HepG2 (cell line): ENCODE results near the gene DDAH2. TPM values are rescaled to one million over a fixed set of nuclear protein-coding genes. Genes with fewer than 3 reads are reported as not detected.

Experiments
- ARNT2 ChIP-seq: sonication (generic); formaldehyde crosslinking; IDR thresholded peaks from 2 replicates; pipeline ENCODE4 v1.8.0; 2022; ENCODE audit warnings: mild to moderate bottlenecking, low read depth, missing genetic modification reagents, moderate library complexity
- HNF4G ChIP-seq, 2 experiments: sonication (generic) in 1 of 2; formaldehyde crosslinking in 1 of 2; IDR thresholded peaks; 2 replicates each; pipeline versions ENCODE4 v1.4.0 to v1.6.1; 2011 to 2020; ENCODE audit warnings: borderline replicate concordance in 2 of 2, low read depth in 2 of 2, mild to moderate bottlenecking in 2 of 2, low read length in 1 of 2, missing genetic modification reagents in 1 of 2, moderate library complexity in 1 of 2
- HNRNPL ChIP-seq: fragments of 200-400 bp; formaldehyde crosslinking; IDR thresholded peaks from 2 replicates; pipeline ENCODE4 v1.6.1; 2017; ENCODE audit warnings: mild to moderate bottlenecking, low read depth, low read length
- NR2F1 ChIP-seq, 2 experiments: fragments of 450-650 bp in 1 of 2; formaldehyde crosslinking in 1 of 2; IDR thresholded peaks; 2 replicates each; pipeline versions ENCODE4 v1.5.0 to v1.6.1; 2016 to 2020; ENCODE audit warnings: mild to moderate bottlenecking in 1 of 2, missing compliant biosample characterization in 1 of 2, missing genetic modification reagents in 1 of 2, moderate library complexity in 1 of 2
- SOX6 ChIP-seq, 2 experiments: fragments of 450-650 bp in 1 of 2; sonication (generic) in 1 of 2; formaldehyde crosslinking in 1 of 2; IDR thresholded peaks; 2 replicates each; pipeline versions ENCODE4 v1.4.0 to v1.6.1; 2017 to 2020; ENCODE audit warnings: antibody characterized with exemption in 1 of 2, mild to moderate bottlenecking in 1 of 2, missing genetic modification reagents in 1 of 2
- TBX2 ChIP-seq: sonication (generic); formaldehyde crosslinking; IDR thresholded peaks from 2 replicates; pipeline ENCODE4 v1.5.0; 2020; ENCODE audit warnings: missing genetic modification reagents, mild to moderate bottlenecking, borderline replicate concordance
- TCF7 ChIP-seq: sonication (generic); IDR thresholded peaks from 2 replicates; pipeline ENCODE4 v1.6.1; 2016; ENCODE audit warnings: antibody characterized with exemption, low read depth
- ZBTB42 ChIP-seq: sonication (generic); formaldehyde crosslinking; IDR thresholded peaks from 2 replicates; pipeline ENCODE4 v1.5.0; 2020; ENCODE audit warnings: mild to moderate bottlenecking, missing genetic modification reagents
- ZBTB7A ChIP-seq: sonication (generic); formaldehyde crosslinking; IDR thresholded peaks from 2 replicates; pipeline ENCODE4 v1.8.0; 2022; ENCODE audit warnings: mild to moderate bottlenecking, missing genetic modification reagents
- ZNF343 ChIP-seq: sonication (generic); formaldehyde crosslinking; IDR thresholded peaks from 2 replicates; pipeline ENCODE4 v1.4.0; 2020; ENCODE audit warnings: mild to moderate bottlenecking, missing genetic modification reagents
- ZNF572 ChIP-seq: sonication (generic); formaldehyde crosslinking; IDR thresholded peaks from 2 replicates; pipeline ENCODE4 v1.5.1; 2020; ENCODE audit warnings: mild to moderate bottlenecking, missing genetic modification reagents
- ZNF781 ChIP-seq: sonication (generic); formaldehyde crosslinking; IDR thresholded peaks from 2 replicates; pipeline ENCODE4 v1.5.1; 2020; ENCODE audit warnings: borderline replicate concordance, mild to moderate bottlenecking, missing genetic modification reagents; ENCODE audit errors: not compliant biosample characterization
- polyA plus RNA-seq, 8 experiments: library from polyadenylated mRNA; depleted of rRNA in 3 of 8; stranded (reverse) in 7 of 8; unstranded in 1 of 8; fragments of >200 nt; fragmentation: Illumina TruSeq in 4 of 8; extraction: Trizol in 4 of 8; gene quantifications; 2 replicates each; pipeline versions ENCODE4 v1.2.1 to v1.2.3, GENCODE V29; 2011 to 2016; ENCODE audit warnings: low read depth in 4 of 8, missing spikeins in 1 of 8, mixed read lengths in 1 of 8; ENCODE audit not compliant: insufficient read depth in 1 of 8
- total RNA-seq, 5 experiments: library from RNA; depleted of rRNA; stranded (reverse); fragments of >200 nt; fragmentation: Illumina TruSeq; extraction: Trizol; gene quantifications; 2 replicates each; pipeline ENCODE4 v1.2.3, GENCODE V29; 2016; ENCODE audit warnings: low read depth in 1 of 5
- TF ChIP-seq, protein P1 (sequence below): IDR thresholded peaks from 2 replicates; pipeline ENCODE4 v1.4.0; 2020; ENCODE audit warnings: mild to moderate bottlenecking, missing genetic modification reagents
- TF ChIP-seq, protein P2 (sequence below): sonication (generic); formaldehyde crosslinking; IDR thresholded peaks from 2 replicates; pipeline ENCODE4 v1.4.0; 2020; ENCODE audit warnings: missing genetic modification reagents
- TF ChIP-seq, protein P3 (sequence below): sonication (generic); formaldehyde crosslinking; IDR thresholded peaks from 2 replicates; pipeline ENCODE4 v1.5.1; 2020; ENCODE audit warnings: mild to moderate bottlenecking, moderate library complexity, missing genetic modification reagents
- TF ChIP-seq, protein P4 (sequence below): sonication (generic); formaldehyde crosslinking; IDR thresholded peaks from 2 replicates; pipeline ENCODE4 v1.8.1; 2023; ENCODE audit warnings: mild to moderate bottlenecking, missing genetic modification reagents

DDAH2 gene
- total and polyA plus RNA-seq, 2 of the 13 experiments (the other 11 are each of a cell fraction or from before 2014, with no cell fraction given): 16.4 to 21.1 TPM

DNA sequence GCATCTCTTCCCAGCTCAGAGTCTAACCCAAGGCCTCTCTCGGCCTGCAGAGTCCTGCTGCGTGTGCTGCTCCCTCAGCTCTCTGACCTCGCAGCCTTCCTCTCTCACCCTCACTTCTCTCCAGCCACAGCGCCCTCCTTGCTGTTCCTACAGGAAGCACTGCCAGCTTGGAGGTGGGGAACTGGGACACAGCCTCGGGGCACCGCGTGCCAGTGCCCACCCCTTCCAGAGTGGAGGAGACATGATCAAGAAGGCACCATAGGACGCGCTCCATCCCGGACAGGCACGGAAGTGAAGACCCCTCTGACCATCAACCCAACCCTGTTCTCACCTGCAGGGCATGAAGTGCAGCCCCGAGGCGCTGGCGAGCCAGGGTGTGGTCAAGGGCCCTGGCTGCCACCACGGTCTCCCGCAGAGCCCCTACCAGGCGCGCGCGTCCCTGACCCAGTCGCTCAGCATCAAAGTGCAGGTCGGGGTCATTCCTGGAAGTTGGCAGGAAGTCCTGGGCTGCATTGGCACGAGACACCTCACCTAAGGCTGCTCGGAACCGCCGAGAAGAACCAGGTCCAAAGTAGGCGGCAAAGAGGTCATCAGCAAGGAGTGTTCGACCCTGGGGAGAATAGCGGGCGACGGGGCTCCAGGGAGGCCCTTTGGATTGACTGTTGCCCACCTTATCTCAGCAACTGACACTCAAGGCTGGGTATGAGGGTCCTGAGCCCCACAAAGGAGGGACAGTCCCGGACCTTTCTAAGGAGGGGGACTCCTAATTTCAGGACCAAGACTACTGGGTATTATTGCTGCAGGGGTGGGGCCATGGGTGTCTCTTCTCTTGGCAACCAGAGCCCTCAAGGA, 46.8 kb upstream of the DDAH2 start (continued):
- no peak for TF ChIP-seq ZBTB42 (CRISPR knock-in tag)
- peak; percentile 88; the same call in 1 of the 2 replicates for TF ChIP-seq ZNF572 (CRISPR knock-in tag)
- TF ChIP-seq ARNT2 (CRISPR knock-in tag): 0 out of 2 replicates have a peak, but pooled peaks have one; percentile 49
- TF ChIP-seq HNF4G (IDR thresholded peaks at IDR 0.05; ENCODE audit: borderline replicate concordance, low read depth, low read length): no peak
- 0 out of 2 replicates have a peak, but pooled peaks have one; percentile 34 for TF ChIP-seq HNF4G (CRISPR knock-in tag; IDR thresholded peaks at IDR 0.05; ENCODE audit: borderline replicate concordance, low read depth)
- TF ChIP-seq, protein P1, sequence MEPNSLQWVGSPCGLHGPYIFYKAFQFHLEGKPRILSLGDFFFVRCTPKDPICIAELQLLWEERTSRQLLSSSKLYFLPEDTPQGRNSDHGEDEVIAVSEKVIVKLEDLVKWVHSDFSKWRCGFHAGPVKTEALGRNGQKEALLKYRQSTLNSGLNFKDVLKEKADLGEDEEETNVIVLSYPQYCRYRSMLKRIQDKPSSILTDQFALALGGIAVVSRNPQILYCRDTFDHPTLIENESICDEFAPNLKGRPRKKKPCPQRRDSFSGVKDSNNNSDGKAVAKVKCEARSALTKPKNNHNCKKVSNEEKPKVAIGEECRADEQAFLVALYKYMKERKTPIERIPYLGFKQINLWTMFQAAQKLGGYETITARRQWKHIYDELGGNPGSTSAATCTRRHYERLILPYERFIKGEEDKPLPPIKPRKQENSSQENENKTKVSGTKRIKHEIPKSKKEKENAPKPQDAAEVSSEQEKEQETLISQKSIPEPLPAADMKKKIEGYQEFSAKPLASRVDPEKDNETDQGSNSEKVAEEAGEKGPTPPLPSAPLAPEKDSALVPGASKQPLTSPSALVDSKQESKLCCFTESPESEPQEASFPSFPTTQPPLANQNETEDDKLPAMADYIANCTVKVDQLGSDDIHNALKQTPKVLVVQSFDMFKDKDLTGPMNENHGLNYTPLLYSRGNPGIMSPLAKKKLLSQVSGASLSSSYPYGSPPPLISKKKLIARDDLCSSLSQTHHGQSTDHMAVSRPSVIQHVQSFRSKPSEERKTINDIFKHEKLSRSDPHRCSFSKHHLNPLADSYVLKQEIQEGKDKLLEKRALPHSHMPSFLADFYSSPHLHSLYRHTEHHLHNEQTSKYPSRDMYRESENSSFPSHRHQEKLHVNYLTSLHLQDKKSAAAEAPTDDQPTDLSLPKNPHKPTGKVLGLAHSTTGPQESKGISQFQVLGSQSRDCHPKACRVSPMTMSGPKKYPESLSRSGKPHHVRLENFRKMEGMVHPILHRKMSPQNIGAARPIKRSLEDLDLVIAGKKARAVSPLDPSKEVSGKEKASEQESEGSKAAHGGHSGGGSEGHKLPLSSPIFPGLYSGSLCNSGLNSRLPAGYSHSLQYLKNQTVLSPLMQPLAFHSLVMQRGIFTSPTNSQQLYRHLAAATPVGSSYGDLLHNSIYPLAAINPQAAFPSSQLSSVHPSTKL: peak; percentile 58
- peak; percentile 56 for TF ChIP-seq ZBTB7A (CRISPR knock-in tag)
- TF ChIP-seq ZNF781 (CRISPR knock-in tag): peak; percentile 40
- TF ChIP-seq NR2F1 (CRISPR knock-in tag; IDR thresholded peaks at IDR 0.05): peak; percentile 25 to 72; a peak in 2 of 4 replicates
- TF ChIP-seq, protein P2, sequence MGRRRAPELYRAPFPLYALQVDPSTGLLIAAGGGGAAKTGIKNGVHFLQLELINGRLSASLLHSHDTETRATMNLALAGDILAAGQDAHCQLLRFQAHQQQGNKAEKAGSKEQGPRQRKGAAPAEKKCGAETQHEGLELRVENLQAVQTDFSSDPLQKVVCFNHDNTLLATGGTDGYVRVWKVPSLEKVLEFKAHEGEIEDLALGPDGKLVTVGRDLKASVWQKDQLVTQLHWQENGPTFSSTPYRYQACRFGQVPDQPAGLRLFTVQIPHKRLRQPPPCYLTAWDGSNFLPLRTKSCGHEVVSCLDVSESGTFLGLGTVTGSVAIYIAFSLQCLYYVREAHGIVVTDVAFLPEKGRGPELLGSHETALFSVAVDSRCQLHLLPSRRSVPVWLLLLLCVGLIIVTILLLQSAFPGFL (CRISPR knock-in tag): no peak
- peak; percentile 36; the same call in 1 of the 2 replicates for TF ChIP-seq TCF7
- TF ChIP-seq, protein P3, sequence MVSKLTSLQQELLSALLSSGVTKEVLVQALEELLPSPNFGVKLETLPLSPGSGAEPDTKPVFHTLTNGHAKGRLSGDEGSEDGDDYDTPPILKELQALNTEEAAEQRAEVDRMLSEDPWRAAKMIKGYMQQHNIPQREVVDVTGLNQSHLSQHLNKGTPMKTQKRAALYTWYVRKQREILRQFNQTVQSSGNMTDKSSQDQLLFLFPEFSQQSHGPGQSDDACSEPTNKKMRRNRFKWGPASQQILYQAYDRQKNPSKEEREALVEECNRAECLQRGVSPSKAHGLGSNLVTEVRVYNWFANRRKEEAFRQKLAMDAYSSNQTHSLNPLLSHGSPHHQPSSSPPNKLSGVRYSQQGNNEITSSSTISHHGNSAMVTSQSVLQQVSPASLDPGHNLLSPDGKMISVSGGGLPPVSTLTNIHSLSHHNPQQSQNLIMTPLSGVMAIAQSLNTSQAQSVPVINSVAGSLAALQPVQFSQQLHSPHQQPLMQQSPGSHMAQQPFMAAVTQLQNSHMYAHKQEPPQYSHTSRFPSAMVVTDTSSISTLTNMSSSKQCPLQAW (CRISPR knock-in tag): peak; percentile 16; the same call in 1 of the 2 replicates
- TF ChIP-seq, protein P4, sequence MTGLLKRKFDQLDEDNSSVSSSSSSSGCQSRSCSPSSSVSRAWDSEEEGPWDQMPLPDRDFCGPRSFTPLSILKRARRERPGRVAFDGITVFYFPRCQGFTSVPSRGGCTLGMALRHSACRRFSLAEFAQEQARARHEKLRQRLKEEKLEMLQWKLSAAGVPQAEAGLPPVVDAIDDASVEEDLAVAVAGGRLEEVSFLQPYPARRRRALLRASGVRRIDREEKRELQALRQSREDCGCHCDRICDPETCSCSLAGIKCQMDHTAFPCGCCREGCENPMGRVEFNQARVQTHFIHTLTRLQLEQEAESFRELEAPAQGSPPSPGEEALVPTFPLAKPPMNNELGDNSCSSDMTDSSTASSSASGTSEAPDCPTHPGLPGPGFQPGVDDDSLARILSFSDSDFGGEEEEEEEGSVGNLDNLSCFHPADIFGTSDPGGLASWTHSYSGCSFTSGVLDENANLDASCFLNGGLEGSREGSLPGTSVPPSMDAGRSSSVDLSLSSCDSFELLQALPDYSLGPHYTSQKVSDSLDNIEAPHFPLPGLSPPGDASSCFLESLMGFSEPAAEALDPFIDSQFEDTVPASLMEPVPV (CRISPR knock-in tag): no peak
- TF ChIP-seq TBX2 (CRISPR knock-in tag): peak; percentile 66
- TF ChIP-seq ZNF343 (CRISPR knock-in tag): 0 out of 2 replicates have a peak, but pooled peaks have one; percentile 6
- TF ChIP-seq SOX6 (IDR thresholded peaks at IDR 0.05): no peak
- TF ChIP-seq SOX6 (CRISPR knock-in tag; IDR thresholded peaks at IDR 0.05): 0 out of 2 replicates have a peak, but pooled peaks have one; percentile 9
- peak; percentile 96 for TF ChIP-seq HNRNPL
